SK-N-SH (cell line): ENCODE results near the gene GBX1. TPM values are rescaled to one million over a fixed set of nuclear protein-coding genes. Genes with fewer than 3 reads are reported as not detected.

Experiments
- CTCF ChIA-PET: fragments of 300-600, 350-600 bp; formaldehyde crosslinking; extraction: SDS; loops from one replicate; lab custom pipeline; 2021; lab: Yijun Ruan, JAX
- POLR2A ChIA-PET: fragments of 350-600 bp; sonication (Branson Sonifier 250); formaldehyde crosslinking; extraction: SDS; loops from one replicate; lab custom pipeline; 2020; ENCODE audit warnings: antibody characterized with exemption, inconsistent platforms; lab: Yijun Ruan, JAX
- DNase-seq: peaks from one replicate; pipeline ENCODE4 v3.0.0; 2012
- H2AFZ ChIP-seq: fragments of 200-600 bp; sonication (generic); 2 replicates; pipeline ENCODE4 v1.8.1; 2016; ENCODE audit warnings: antibody characterized with exemption, mild to moderate bottlenecking, low read depth
- H3F3A ChIP-seq: fragments of 200-600 bp; sonication (generic); replicated peaks from 2 replicates; pipeline ENCODE3; 2016; ENCODE audit warnings: antibody characterized with exemption, mild to moderate bottlenecking; ENCODE audit not compliant: insufficient read depth
- H3K27ac ChIP-seq, 2 experiments: fragments of 200-500 bp in 1 of 2; fragments of 200-600 bp in 1 of 2; sonication (Bioruptor generic) in 1 of 2; sonication (generic), shearing (Covaris generic) in 1 of 2; 2 replicates each; pipeline versions ENCODE4 v1.5.1 to v1.6.1; 2014 to 2016; ENCODE audit warnings: low read depth in 2 of 2, inconsistent platforms in 1 of 2, low read length in 1 of 2, mild to moderate bottlenecking in 1 of 2, mixed read lengths in 1 of 2
- H3K27me3 ChIP-seq: fragments of 200-600 bp; sonication (generic), shearing (Covaris generic); 2 replicates; pipeline ENCODE4 v1.6.1; 2016; ENCODE audit warnings: mixed run types; ENCODE audit not compliant: insufficient read depth
- H3K36me3 ChIP-seq, 2 experiments: fragments of 200-500 bp in 1 of 2; fragments of 200-600 bp in 1 of 2; sonication (Bioruptor generic) in 1 of 2; sonication (generic) in 1 of 2; replicated peaks in 1 of 2; 2 replicates each; pipeline versions ENCODE3 to v1.5.1; 2014 to 2016; ENCODE audit warnings: low read length in 1 of 2, mild to moderate bottlenecking in 1 of 2; ENCODE audit not compliant: insufficient read depth in 2 of 2, control insufficient read depth in 1 of 2
- H3K4me1 ChIP-seq, 2 experiments: fragments of 200-500 bp in 1 of 2; fragments of 200-600 bp in 1 of 2; sonication (Bioruptor generic) in 1 of 2; sonication (generic), shearing (Covaris generic) in 1 of 2; 2 replicates each; pipeline versions ENCODE4 v1.5.1 to v1.6.1; 2014 to 2016; ENCODE audit warnings: low read depth in 1 of 2, low read length in 1 of 2, mixed run types in 1 of 2; ENCODE audit not compliant: insufficient read depth in 2 of 2, control insufficient read depth in 1 of 2
- H3K4me2 ChIP-seq: fragments of 200-600 bp; sonication (generic), shearing (Covaris generic); 2 replicates; pipeline ENCODE4 v1.6.1; 2017; ENCODE audit warnings: mixed run types
- H3K4me3 ChIP-seq, 2 experiments: fragments of 200-500 bp in 1 of 2; fragments of 200-600 bp in 1 of 2; sonication (Bioruptor generic) in 1 of 2; sonication (generic), shearing (Covaris generic) in 1 of 2; 2 replicates each; pipeline versions ENCODE4 v1.5.1 to v1.8.1; 2014 to 2016; ENCODE audit warnings: low read depth in 2 of 2, inconsistent platforms in 1 of 2, low read length in 1 of 2, mild to moderate bottlenecking in 1 of 2, mixed read lengths in 1 of 2, moderate library complexity in 1 of 2
- H3K79me2 ChIP-seq: fragments of 200-600 bp; sonication (generic); 2 replicates; pipeline ENCODE4 v1.8.1; 2017; ENCODE audit warnings: mild to moderate bottlenecking; ENCODE audit not compliant: insufficient read depth
- H3K9ac ChIP-seq: fragments of 200-600 bp; sonication (generic); 2 replicates; pipeline ENCODE4 v1.6.1; 2017; ENCODE audit warnings: mixed run types
- H3K9me2 ChIP-seq: fragments of 200-600 bp; sonication (generic); 2 replicates; pipeline ENCODE4 v1.6.1; 2017; ENCODE audit warnings: mixed run types
- H3K9me3 ChIP-seq: fragments of 200-600 bp; sonication (generic); 2 replicates; pipeline ENCODE4 v1.6.1; 2017; ENCODE audit warnings: mixed run types, mild to moderate bottlenecking, moderate library complexity
- H4K20me1 ChIP-seq: fragments of 200-600 bp; sonication (generic); 2 replicates; pipeline ENCODE4 v1.6.1; 2017; ENCODE audit warnings: mild to moderate bottlenecking, mixed run types; ENCODE audit not compliant: insufficient read depth
- CHD2 ChIP-seq: fragments of 150-350 bp; IDR thresholded peaks from 2 replicates; pipeline ENCODE4 v1.6.1; 2018; ENCODE audit warnings: low read length; ENCODE audit not compliant: partially characterized antibody
- EZH2phosphoT487 ChIP-seq: fragments of 200-600 bp; sonication (generic); IDR thresholded peaks from 2 replicates; pipeline ENCODE4 v1.6.1; 2017; ENCODE audit warnings: low read depth, mixed run types, mild to moderate bottlenecking, antibody characterized with exemption, moderate library complexity, borderline replicate concordance
- FOSL2 ChIP-seq: IDR thresholded peaks from 2 replicates; pipeline ENCODE4 v1.4.0; 2012; ENCODE audit warnings: low read depth, mild to moderate bottlenecking, moderate library complexity, borderline replicate concordance
- FOXJ3 ChIP-seq: sonication (generic); formaldehyde crosslinking; IDR thresholded peaks from 2 replicates; pipeline ENCODE4 v1.5.1; 2020; ENCODE audit warnings: mild to moderate bottlenecking, missing genetic modification reagents
- JUND ChIP-seq: IDR thresholded peaks from 2 replicates; pipeline ENCODE4 v1.4.0; 2012
- MEF2A ChIP-seq: IDR thresholded peaks from 2 replicates; pipeline ENCODE4 v1.4.0; 2012; ENCODE audit warnings: low read depth, borderline replicate concordance
- MXI1 ChIP-seq: IDR thresholded peaks from 2 replicates; pipeline ENCODE4 v1.6.1; 2012; ENCODE audit warnings: mild to moderate bottlenecking, low read depth, low read length, improper control_type of control experiment
- NRF1 ChIP-seq: IDR thresholded peaks from 2 replicates; pipeline ENCODE4 v1.6.1; 2012; ENCODE audit warnings: low read depth, mild to moderate bottlenecking, low read length
- POLR2AphosphoS5 ChIP-seq: IDR thresholded peaks from 2 replicates; pipeline ENCODE4 v1.6.1; 2012; ENCODE audit warnings: low read depth, low read length
- RXRA ChIP-seq: IDR thresholded peaks from 2 replicates; pipeline ENCODE4 v1.4.0; 2012; ENCODE audit warnings: low read depth, mild to moderate bottlenecking, borderline replicate concordance
- TAF1 ChIP-seq: IDR thresholded peaks from 2 replicates; pipeline ENCODE4 v1.6.1; 2012; ENCODE audit warnings: low read depth, mild to moderate bottlenecking, low read length, moderate library complexity, borderline replicate concordance
- TEAD4 ChIP-seq: IDR thresholded peaks from 2 replicates; pipeline ENCODE4 v1.4.0; 2012; ENCODE audit warnings: mild to moderate bottlenecking, borderline replicate concordance; ENCODE audit not compliant: insufficient read depth
- USF1 ChIP-seq: IDR thresholded peaks from 2 replicates; pipeline ENCODE4 v1.4.0; 2012; ENCODE audit warnings: low read depth, borderline replicate concordance
- YY1 ChIP-seq: IDR thresholded peaks from 2 replicates; pipeline ENCODE4 v1.4.0; 2012; ENCODE audit warnings: low read depth, mild to moderate bottlenecking
- WGBS: methylation state at CpG from one replicate; pipeline ENCODE4 v1.1.6; 2017; ENCODE audit warnings: low lambda C conversion rate; 5-methylcytosine and 5-hydroxymethylcytosine counted together
- polyA plus RNA-seq, 3 experiments: library from polyadenylated mRNA; depleted of rRNA; stranded (reverse); fragments of >200 nt; gene quantifications; 2 replicates each; pipeline ENCODE4 v1.2.3, GENCODE V29; 2012
- TF ChIP-seq, protein P1 (sequence below): IDR thresholded peaks from 2 replicates; pipeline ENCODE4 v1.4.0; 2012; ENCODE audit warnings: low read depth
- TF ChIP-seq, protein P2 (sequence below): fragments of 150-350 bp; IDR thresholded peaks from 2 replicates; pipeline ENCODE4 v1.6.1; 2017; ENCODE audit warnings: antibody characterized with exemption, low read length, low read depth, borderline replicate concordance
- TF ChIP-seq, protein P3 (sequence below): IDR thresholded peaks from 2 replicates; pipeline ENCODE4 v1.4.0; 2012; ENCODE audit warnings: low read depth, borderline replicate concordance

Gene GBX1
- polyA plus RNA-seq, 1 of the 3 experiments (the other 2 are of a cell fraction) = not detected

DNA sequence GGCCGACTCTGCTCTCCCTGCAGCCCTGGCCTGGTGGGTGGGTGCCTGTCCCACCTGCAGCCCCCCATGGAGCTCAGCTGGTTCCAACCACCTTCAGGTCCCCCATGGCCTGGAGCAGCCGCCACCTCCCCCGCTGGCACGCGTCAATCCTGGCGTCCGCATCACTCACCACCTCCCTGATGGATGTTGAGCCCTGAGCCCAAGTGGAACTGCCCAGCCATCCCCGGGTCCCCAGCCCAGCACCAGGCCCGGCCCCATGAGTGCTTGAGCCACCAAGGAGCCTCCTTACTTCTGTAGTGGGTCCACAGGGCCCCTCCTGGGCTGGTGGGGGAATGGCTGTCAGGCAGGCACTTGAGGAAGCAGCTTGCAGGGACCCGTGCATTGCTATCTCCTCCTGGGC lies 66.6 kb downstream of the GBX1 start (continued):
- no peak for TF ChIP-seq EZH2phosphoT487

DNA sequence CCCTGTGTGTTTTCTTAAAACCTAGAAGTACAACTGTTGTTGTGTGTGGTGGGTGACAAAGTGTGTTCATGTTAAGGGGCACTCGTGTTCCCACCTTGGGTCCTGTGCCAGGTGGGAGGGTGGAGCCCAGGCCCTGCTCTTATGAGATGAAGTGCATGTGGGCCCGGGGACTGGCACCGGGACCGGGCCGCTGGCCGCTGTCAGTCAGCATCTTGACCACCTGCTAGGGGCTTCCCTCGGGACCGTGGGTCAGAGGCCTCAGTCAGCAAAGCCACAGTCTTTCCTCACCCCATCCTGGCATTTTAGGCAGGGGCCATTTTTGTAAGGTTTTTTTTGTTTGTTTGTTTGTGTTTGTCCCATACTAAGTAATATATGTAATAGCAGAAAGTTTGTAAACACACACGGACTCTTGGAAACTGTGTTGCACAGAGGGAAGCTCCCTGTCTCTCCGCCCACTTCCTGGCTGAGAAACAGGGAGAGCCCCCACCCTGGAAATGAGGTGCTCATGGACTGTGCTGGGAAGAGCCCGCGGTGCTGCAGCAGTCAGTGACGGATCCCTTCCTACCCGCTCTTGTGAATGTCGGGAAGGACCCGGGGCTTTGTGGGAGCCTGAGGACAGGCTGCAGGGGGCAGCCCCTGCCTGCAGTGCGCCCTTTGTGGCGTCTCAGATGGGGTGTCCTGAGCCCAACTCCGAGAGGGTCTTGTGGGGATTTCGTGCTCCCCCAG lies 67.8 kb downstream of the GBX1 start:
- POLR2A ChIA-PET = no interaction called here
- Histone ChIP-seq H3K36me3 (peaks cover 0 to 7% of the 10 kb centered on the region in 2 experiments), H3K4me1 (peaks cover 3 to 4% of the 10 kb centered on the region in 2 experiments; a peak in 1 of 4 replicates), H3K4me2 (no peak overlapping the region), H3F3A (peaks cover 28% of the 10 kb centered on the region), H3K9ac (no peak overlapping the region), H3K79me2 (peaks cover 99% of the 10 kb centered on the region), H2AFZ (no peak overlapping the region), H4K20me1 (peaks cover 95% of the 10 kb centered on the region), H3K27ac (no peak overlapping the region), H3K9me3 (no peaks in the 10 kb centered on the region), H3K9me2 (no peaks in the 10 kb centered on the region), H3K27me3 (no peaks in the 10 kb centered on the region), H3K4me3 (no peak overlapping the region)
- DNase-seq = no peak
- WGBS = 92% methylated on average over 16 of the region's 20 CpGs
- CTCF ChIA-PET = interaction anchor here (4.8 to 18.7 kb wide), 2 partner anchors 13 to 14 kb away, joined by 54 to 474 read pairs; partner anchors contain the start of genes AGAP3, FASTK and TMUB1
- TF ChIP-seq RXRA (no peak), FOXJ3 (CRISPR knock-in tag) (no peak), USF1 (no peak), JUND (no peak), CHD2 (no peak), MXI1 (no peak), EZH2phosphoT487 (no peak), FOSL2 (no peak), TAF1 (no peak), TEAD4 (no peak), YY1 (no peak), POLR2AphosphoS5 (no peak), MEF2A (no peak), NRF1 (no peak)
- TF ChIP-seq, protein P1, sequence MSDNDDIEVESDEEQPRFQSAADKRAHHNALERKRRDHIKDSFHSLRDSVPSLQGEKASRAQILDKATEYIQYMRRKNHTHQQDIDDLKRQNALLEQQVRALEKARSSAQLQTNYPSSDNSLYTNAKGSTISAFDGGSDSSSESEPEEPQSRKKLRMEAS = no peak
- TF ChIP-seq, protein P2, sequence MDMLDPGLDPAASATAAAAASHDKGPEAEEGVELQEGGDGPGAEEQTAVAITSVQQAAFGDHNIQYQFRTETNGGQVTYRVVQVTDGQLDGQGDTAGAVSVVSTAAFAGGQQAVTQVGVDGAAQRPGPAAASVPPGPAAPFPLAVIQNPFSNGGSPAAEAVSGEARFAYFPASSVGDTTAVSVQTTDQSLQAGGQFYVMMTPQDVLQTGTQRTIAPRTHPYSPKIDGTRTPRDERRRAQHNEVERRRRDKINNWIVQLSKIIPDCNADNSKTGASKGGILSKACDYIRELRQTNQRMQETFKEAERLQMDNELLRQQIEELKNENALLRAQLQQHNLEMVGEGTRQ = no peak
- TF ChIP-seq, protein P3, sequence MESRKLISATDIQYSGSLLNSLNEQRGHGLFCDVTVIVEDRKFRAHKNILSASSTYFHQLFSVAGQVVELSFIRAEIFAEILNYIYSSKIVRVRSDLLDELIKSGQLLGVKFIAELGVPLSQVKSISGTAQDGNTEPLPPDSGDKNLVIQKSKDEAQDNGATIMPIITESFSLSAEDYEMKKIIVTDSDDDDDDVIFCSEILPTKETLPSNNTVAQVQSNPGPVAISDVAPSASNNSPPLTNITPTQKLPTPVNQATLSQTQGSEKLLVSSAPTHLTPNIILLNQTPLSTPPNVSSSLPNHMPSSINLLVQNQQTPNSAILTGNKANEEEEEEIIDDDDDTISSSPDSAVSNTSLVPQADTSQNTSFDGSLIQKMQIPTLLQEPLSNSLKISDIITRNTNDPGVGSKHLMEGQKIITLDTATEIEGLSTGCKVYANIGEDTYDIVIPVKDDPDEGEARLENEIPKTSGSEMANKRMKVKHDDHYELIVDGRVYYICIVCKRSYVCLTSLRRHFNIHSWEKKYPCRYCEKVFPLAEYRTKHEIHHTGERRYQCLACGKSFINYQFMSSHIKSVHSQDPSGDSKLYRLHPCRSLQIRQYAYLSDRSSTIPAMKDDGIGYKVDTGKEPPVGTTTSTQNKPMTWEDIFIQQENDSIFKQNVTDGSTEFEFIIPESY = no peak

Other genes starting within 250 kb of the GBX1 start
- 2.2 and 6.4 TPM in 2 replicates for gene KCNH2, start 189.4 kb downstream of the GBX1 start, polyA plus RNA-seq (2012; rRNA removed)
- gene NOS3, start 176.7 kb downstream of the GBX1 start, polyA plus RNA-seq (2012; rRNA removed) = 0.15 and 0.41 TPM in 2 replicates
- gene ATG9B, start 143.2 kb downstream of the GBX1 start, polyA plus RNA-seq (2012; rRNA removed) = 0.52 and 0.67 TPM in 2 replicates
- gene ABCB8, start 139.2 kb downstream of the GBX1 start, polyA plus RNA-seq (2012; rRNA removed) = 36.0 and 38.3 TPM in 2 replicates
- 4.0 and 4.5 TPM in 2 replicates for gene ASIC3, start 119.2 kb downstream of the GBX1 start, polyA plus RNA-seq (2012; rRNA removed)
- gene CDK5, start 109.8 kb downstream of the GBX1 start, polyA plus RNA-seq (2012; rRNA removed) = 123 and 125 TPM in 2 replicates
- gene SLC4A2, start 108.1 kb downstream of the GBX1 start, polyA plus RNA-seq (2012; rRNA removed) = 123 and 167 TPM in 2 replicates
- 125 and 148 TPM in 2 replicates for gene FASTK, start 86.9 kb downstream of the GBX1 start, polyA plus RNA-seq (2012; rRNA removed)
- 37.8 and 60.6 TPM in 2 replicates for gene TMUB1, start 84.2 kb downstream of the GBX1 start, polyA plus RNA-seq (2012; rRNA removed)
- 108 and 126 TPM in 2 replicates for gene AGAP3, start 81.2 kb downstream of the GBX1 start, polyA plus RNA-seq (2012; rRNA removed)
- not detected in 2 replicates for gene ASB10, start 19.6 kb upstream of the GBX1 start, polyA plus RNA-seq (2012; rRNA removed)
- gene H2BK1, start 42.8 kb upstream of the GBX1 start, polyA plus RNA-seq (2012; rRNA removed) = not detected in 2 replicates
- gene ABCF2, start 59.5 kb upstream of the GBX1 start, polyA plus RNA-seq (2012; rRNA removed) = 75.4 and 102 TPM in 2 replicates
- gene CHPF2, start 64.8 kb upstream of the GBX1 start, polyA plus RNA-seq (2012; rRNA removed) = 60.4 and 68.6 TPM in 2 replicates
- gene SMARCD3, start 81.0 kb upstream of the GBX1 start, polyA plus RNA-seq (2012; rRNA removed) = 60.5 and 62.8 TPM in 2 replicates
- gene NUB1, start 174.1 kb upstream of the GBX1 start, polyA plus RNA-seq (2012; rRNA removed) = 54.0 and 56.6 TPM in 2 replicates
- 1.0 and 2.5 TPM in 2 replicates for gene WDR86, start 242.3 kb upstream of the GBX1 start, polyA plus RNA-seq (2012; rRNA removed)